K562 (cell line): ENCODE data around the gene DOCK1. TPM values are rescaled to one million over a fixed set of nuclear protein-coding genes. Genes with fewer than 3 reads are reported as not detected.

Experiments used
- ATAC-seq: fragments of 200-7000 bp; cut with Tn5 transposase; 3 replicates; pipeline ENCODE4 v1.9.1; 2020; ENCODE audit warnings: moderate library complexity
- BruUV-seq: library from RNA; stranded (reverse); fragments of 400-500 nt; replicated peaks from 2 replicates; lab custom pipeline; 2021; lab: Mats Ljungman, UMichigan
- CTCF ChIA-PET: fragments of 300-600 bp; formaldehyde crosslinking; extraction: SDS; loops from one replicate; lab custom pipeline; 2021; ENCODE audit warnings: low intra/inter-chr PET ratio; lab: Yijun Ruan, JAX
- POLR2A ChIA-PET: fragments of 300-600, 350-650 bp; sonication (Branson Sonifier 250); formaldehyde crosslinking; extraction: SDS; loops from one replicate; lab custom pipeline; 2021; ENCODE audit warnings: antibody characterized with exemption, inconsistent platforms; lab: Yijun Ruan, JAX
- DNase-seq, 4 experiments: peaks; one replicate each; pipeline versions ENCODE4 v3.0.0 to v3.0.0-alpha.2; 2011 to 2018; ENCODE audit warnings: low spot score in 3 of 4, mixed read lengths in 3 of 4; ENCODE audit errors: extremely low read depth in 1 of 4
- FAIRE-seq: peaks from 2 replicates; lab custom pipeline; 2011; peaks lifted over from hg19 to GRCh38; lab: Jason Lieb, UNC
- H2AFZ ChIP-seq: 2 replicates; pipeline ENCODE4 v1.6.0; 2011; ENCODE audit warnings: low read depth, low read length, control low read depth, inconsistent platforms
- H3K27ac ChIP-seq: fragments of 200-600 bp; 3 replicates; pipeline ENCODE4 v1.8.0; 2011; ENCODE audit warnings: low read depth, mild to moderate bottlenecking, control low read depth, inconsistent platforms, low read length, moderate library complexity, mixed read lengths; ENCODE audit errors: extremely low read depth
- H3K27me3 ChIP-seq, 2 experiments: fragments of 300-600 bp in 1 of 2; 2 replicates in 1 of 2; 3 replicates in 1 of 2; pipeline versions ENCODE4 v1.6.0 to v1.8.0; 2011; ENCODE audit warnings: inconsistent platforms in 2 of 2, low read length in 2 of 2, mild to moderate bottlenecking in 1 of 2, mixed read lengths in 1 of 2, moderate library complexity in 1 of 2; ENCODE audit not compliant: control insufficient read depth in 2 of 2, insufficient read depth in 2 of 2
- H3K36me3 ChIP-seq: fragments of 300-600 bp; 3 replicates; pipeline ENCODE4 v1.8.0; 2011; ENCODE audit warnings: mild to moderate bottlenecking, low read length, inconsistent platforms; ENCODE audit not compliant: control insufficient read depth, insufficient read depth
- H3K4me1 ChIP-seq, 2 experiments: fragments of 200-600 bp in 1 of 2; replicated peaks in 1 of 2; 2 replicates in 1 of 2; 3 replicates in 1 of 2; pipeline versions ENCODE4 v1.5.1 to v1.8.0; 2011; ENCODE audit warnings: inconsistent platforms in 2 of 2, low read length in 2 of 2, mild to moderate bottlenecking in 1 of 2, mixed read lengths in 1 of 2, moderate library complexity in 1 of 2; ENCODE audit not compliant: control insufficient read depth in 2 of 2, insufficient read depth in 2 of 2
- H3K4me2 ChIP-seq: 2 replicates; pipeline ENCODE4 v1.6.1; 2011; ENCODE audit warnings: low read length, control low read depth, inconsistent platforms, mixed read lengths; ENCODE audit not compliant: insufficient read depth
- H3K4me3 ChIP-seq: fragments of 200-600 bp; sonication (generic), shearing (Covaris generic); 2 replicates; pipeline ENCODE4 v1.5.1; 2016; ENCODE audit warnings: control low read depth, inconsistent platforms
- H3K79me2 ChIP-seq: fragments of 200-600 bp; 3 replicates; pipeline ENCODE4 v1.8.0; 2011; ENCODE audit warnings: low read length, inconsistent platforms; ENCODE audit not compliant: control insufficient read depth, insufficient read depth
- H3K9ac ChIP-seq, 2 experiments: 2 replicates each; pipeline versions ENCODE4 v1.6.0 to v1.6.1; 2011; ENCODE audit warnings: low read depth in 2 of 2, low read length in 2 of 2, control low read depth in 1 of 2, inconsistent platforms in 1 of 2, mild to moderate bottlenecking in 1 of 2, mixed read lengths in 1 of 2; ENCODE audit not compliant: insufficient read depth in 1 of 2
- H3K9me1 ChIP-seq: one replicate; pipeline ENCODE4 v1.6.0; 2011; ENCODE audit warnings: inconsistent platforms, mild to moderate bottlenecking, low read length, moderate library complexity; ENCODE audit not compliant: control insufficient read depth, insufficient read depth
- H3K9me3 ChIP-seq: replicated peaks from 2 replicates; pipeline ENCODE4 v1.5.1; 2011; ENCODE audit warnings: low read depth, low read length, inconsistent platforms; ENCODE audit not compliant: control insufficient read depth, insufficient read depth
- H4K20me1 ChIP-seq: replicated peaks from 2 replicates; pipeline ENCODE4 v1.6.1; 2011; ENCODE audit warnings: low read length, inconsistent platforms, mixed read lengths; ENCODE audit not compliant: control insufficient read depth, insufficient read depth
- AFF4 ChIP-seq: sonication (generic); formaldehyde crosslinking; IDR thresholded peaks from 2 replicates; pipeline ENCODE4 v1.8.0; 2023; ENCODE audit warnings: mild to moderate bottlenecking, missing genetic modification reagents
- BACH1 ChIP-seq: fragments of 200-800 bp; sonication (Bioruptor generic); IDR thresholded peaks from 2 replicates; pipeline ENCODE4 v1.6.1; 2016; ENCODE audit warnings: missing genetic modification characterization, missing compliant biosample characterization
- CBX2 ChIP-seq: fragments of 200-600 bp; sonication (generic); IDR thresholded peaks from one replicate; pipeline ENCODE4 v1.6.1; 2012; ENCODE audit warnings: mild to moderate bottlenecking, low read length, inconsistent platforms; ENCODE audit not compliant: insufficient read depth, poor library complexity, severe bottlenecking
- ERF ChIP-seq: fragments of 450-650 bp; formaldehyde crosslinking; IDR thresholded peaks from 2 replicates; pipeline ENCODE4 v1.4.0; 2020; ENCODE audit warnings: mild to moderate bottlenecking, mixed read lengths
- GATAD2B ChIP-seq: fragments of 450-650 bp; IDR thresholded peaks from 2 replicates; pipeline ENCODE4 v1.6.1; 2017; ENCODE audit warnings: mild to moderate bottlenecking, borderline replicate concordance
- HOXB6 ChIP-seq: fragments of 250-450 bp; sonication (Bioruptor Pico); IDR thresholded peaks from 2 replicates; pipeline ENCODE4 v1.5.1; 2022; ENCODE audit warnings: mild to moderate bottlenecking, borderline replicate concordance
- MAFF ChIP-seq: IDR thresholded peaks from 2 replicates; pipeline ENCODE4 v1.6.1; 2012; ENCODE audit warnings: low read length, improper control_type of control experiment
- NFRKB ChIP-seq: fragments of 450-650 bp; IDR thresholded peaks from 2 replicates; pipeline ENCODE4 v1.6.1; 2016; ENCODE audit warnings: low read depth
- PREB ChIP-seq: sonication (generic); formaldehyde crosslinking; IDR thresholded peaks from 2 replicates; pipeline ENCODE4 v1.8.1; 2023; ENCODE audit warnings: mild to moderate bottlenecking, missing genetic modification reagents
- SMAD1 ChIP-seq: fragments of 150-350 bp; IDR thresholded peaks from 2 replicates; pipeline ENCODE4 v1.6.1; 2014; ENCODE audit warnings: low read length, low read depth; ENCODE audit not compliant: partially characterized antibody
- TAF15 ChIP-seq: fragments of 200-400 bp; formaldehyde crosslinking; IDR thresholded peaks from 2 replicates; pipeline ENCODE4 v1.6.1; 2017; ENCODE audit warnings: mild to moderate bottlenecking, low read depth, low read length, moderate library complexity
- TEAD4 ChIP-seq, 2 experiments: sonication (generic) in 1 of 2; formaldehyde crosslinking in 1 of 2; IDR thresholded peaks; 2 replicates each; pipeline versions ENCODE4 v1.6.1 to v1.8.0; 2012 to 2022; ENCODE audit warnings: borderline replicate concordance in 1 of 2, inconsistent platforms in 1 of 2, low read length in 1 of 2, mild to moderate bottlenecking in 1 of 2, missing genetic modification reagents in 1 of 2
- ZNF146 ChIP-seq: IDR thresholded peaks from one replicate; pipeline ENCODE4 v1.6.1; 2018; ENCODE audit warnings: missing compliant biosample characterization; ENCODE audit not compliant: unreplicated experiment
- ZNF24 ChIP-seq: fragments of 450-650 bp; IDR thresholded peaks from 2 replicates; pipeline ENCODE4 v1.6.1; 2016
- ZNF384 ChIP-seq: IDR thresholded peaks from 2 replicates; pipeline ENCODE4 v1.6.1; 2012; ENCODE audit warnings: low read depth, low read length, improper control_type of control experiment
- ZNF778 ChIP-seq: fragments of 450-650 bp; formaldehyde crosslinking; IDR thresholded peaks from 2 replicates; pipeline ENCODE4 v1.4.0; 2020; ENCODE audit warnings: mild to moderate bottlenecking, moderate library complexity
- WGBS: fragments of 100-300 bp; shearing (Covaris generic); methylation state at CpG from one replicate; pipeline ENCODE4 v1.1.6; 2016; ENCODE audit warnings: low coverage, mixed read lengths; ENCODE audit not compliant: insufficient coverage; ENCODE audit errors: missing lambda C conversion rate; 5-methylcytosine and 5-hydroxymethylcytosine counted together
- in situ Hi-C: fragments of 300-500 bp; cut with MboI; formaldehyde crosslinking; loops from 4 replicates; pipeline ENCODE4 v1.15.0; 2018; ENCODE audit warnings: inconsistent platforms, mixed read lengths
- intact Hi-C: fragments of 100-400 bp; cut with micrococcal nuclease; formaldehyde crosslinking; loops from 2 replicates; pipeline ENCODE4 v1.14.2; 2022
- polyA plus RNA-seq, 8 experiments: library from polyadenylated mRNA; depleted of rRNA in 4 of 8; stranded (reverse) in 5 of 8; unstranded in 3 of 8; fragments of >200 nt; fragmentation: Nextera tagmentation in 2 of 8; fragmentation: Illumina TruSeq in 1 of 8; extraction: Ambion mirVana in 2 of 8; extraction: Trizol in 1 of 8; gene quantifications; 2 replicates each; pipeline versions ENCODE4 v1.2.1 to v1.2.3, GENCODE V29; 2011 to 2014; ENCODE audit warnings: inconsistent platforms in 1 of 8, missing spikeins in 1 of 8
- total RNA-seq, 7 experiments: library from RNA; depleted of rRNA in 6 of 7; stranded (reverse); fragments of >200 nt in 6 of 7; fragmentation: Illumina TruSeq in 2 of 7; extraction: Trizol in 2 of 7; gene quantifications; 2 replicates each; pipeline versions ENCODE4 v1.2.1 to v1.2.3, GENCODE V29; 2011 to 2021; ENCODE audit warnings: low replicate concordance in 1 of 7

DOCK1 gene
- total and polyA plus RNA-seq, 9 of the 15 experiments (the other 6 are each of a cell fraction or from before 2014, with no cell fraction given), result 0.31 TPM; not detected in 8

- TF ChIP-seq BACH1 (tag) (no peak), TAF15 (no peak)
Observed at GRCh38 chr10:127035827-127036226, 130.6 kb downstream of the DOCK1 start (continued).

- Histone ChIP-seq H3K79me2 (no peaks in the 10 kb centered on the region), H3K27ac (no peak overlapping the region), H3K4me2 (no peak overlapping the region), H3K4me3 (no peak overlapping the region), H4K20me1 (no peaks in the 10 kb centered on the region), H3K9ac (no peak overlapping the region), H3K36me3 (no peaks in the 10 kb centered on the region), H2AFZ (no peak overlapping the region), H3K4me1 (no peaks in the 10 kb centered on the region), H3K9me3 (no peaks in the 10 kb centered on the region), H3K27me3 (no peaks in the 10 kb centered on the region), H3K9me1 (no peaks in the 10 kb centered on the region)
- ATAC-seq, result no peak
- intact Hi-C loops (no loop called here), in situ Hi-C loops (no loop called here)
- ChIA-PET CTCF (no interaction called here), POLR2A (interaction anchor here (0.5 to 0.7 kb wide), 2 partner anchors 8 to 1709 kb away, joined by 3 read pairs; no protein-coding TSS in a partner anchor)
- no TSS peak for BruUV-seq
- no peak for FAIRE-seq
- WGBS, result 0% methylated on average over 3 of the region's 4 CpGs
- no peak for DNase-seq
- TF ChIP-seq TEAD4 (IDR thresholded peaks at IDR 0.05; ENCODE audit: low read length) (no peak), TEAD4 (CRISPR knock-in tag; IDR thresholded peaks at IDR 0.05; ENCODE audit: borderline replicate concordance) (no peak), MAFF (no peak), CBX2 (no peak), GATAD2B (no peak), ZNF24 (no peak), ZNF146 (CRISPR knock-in tag) (no peak), ERF (CRISPR knock-in tag) (no peak), HOXB6 (no peak), SMAD1 (no peak), NFRKB (no peak), AFF4 (CRISPR knock-in tag) (no peak), ZNF778 (CRISPR knock-in tag) (no peak), PREB (CRISPR knock-in tag) (no peak), ZNF384 (no peak)
Observed at GRCh38 chr10:127036987-127037386, 131.8 kb downstream of the DOCK1 start.
